CD14-positive monocyte (primary cell): ENCODE measurements around the gene COL9A2. TPM values are rescaled to one million over a fixed set of nuclear protein-coding genes. Genes with fewer than 3 reads are reported as not detected.

Experiments
- DNase-seq, 3 donors: peaks; one replicate each; pipeline ENCODE4 v3.0.0-alpha.2; 2011 to 2022
- H2AFZ ChIP-seq: 2 replicates; pipeline ENCODE4 v1.6.0; 2012; ENCODE audit warnings: mild to moderate bottlenecking, low read depth, low read length, inconsistent platforms; ENCODE audit not compliant: insufficient read depth, poor library complexity, severe bottlenecking
- H3K27ac ChIP-seq, 2 donors: 1 replicate in 1 of 2; 2 replicates in 1 of 2; pipeline ENCODE4 v1.5.1; 2012 to 2013; ENCODE audit warnings: low read length in 2 of 2, control low read depth in 1 of 2, inconsistent platforms in 1 of 2, low read depth in 1 of 2, mild to moderate bottlenecking in 1 of 2
- H3K27me3 ChIP-seq, 2 donors: one replicate each; pipeline versions ENCODE4 v1.6.0 to v1.6.1; 2011 to 2013; ENCODE audit warnings: low read length in 2 of 2; ENCODE audit not compliant: control insufficient read depth in 2 of 2, insufficient read depth in 2 of 2
- H3K36me3 ChIP-seq, 2 donors: replicated peaks in 1 of 2; 1 replicate in 1 of 2; 2 replicates in 1 of 2; pipeline versions ENCODE4 v1.5.1 to v1.6.1; 2012 to 2013; ENCODE audit warnings: low read length in 2 of 2, control low read depth in 1 of 2, inconsistent platforms in 1 of 2, mild to moderate bottlenecking in 1 of 2; ENCODE audit not compliant: insufficient read depth in 2 of 2, control insufficient read depth in 1 of 2
- H3K4me1 ChIP-seq, 2 donors: 1 replicate in 1 of 2; 2 replicates in 1 of 2; pipeline versions ENCODE4 v1.5.1 to v1.6.1; 2012 to 2013; ENCODE audit warnings: low read length in 2 of 2, control low read depth in 1 of 2, inconsistent platforms in 1 of 2, mild to moderate bottlenecking in 1 of 2, moderate library complexity in 1 of 2; ENCODE audit not compliant: insufficient read depth in 2 of 2, control insufficient read depth in 1 of 2
- H3K4me2 ChIP-seq: replicated peaks from 2 replicates; pipeline ENCODE3; 2012; ENCODE audit warnings: low read length, moderate library complexity, mild to moderate bottlenecking; ENCODE audit not compliant: poor library complexity, severe bottlenecking; ENCODE audit errors: extremely low read depth
- H3K4me3 ChIP-seq, 3 experiments: fragments of 200-600 bp in 1 of 3; sonication (generic) in 1 of 3; replicated peaks in 1 of 3; 1 replicate in 2 of 3; 2 replicates in 1 of 3; pipeline ENCODE4 v1.5.1; 2011 to 2013; ENCODE audit warnings: low read length in 3 of 3, mild to moderate bottlenecking in 3 of 3, control low read depth in 2 of 3, low read depth in 2 of 3, inconsistent platforms in 1 of 3, moderate library complexity in 1 of 3
- H3K79me2 ChIP-seq: 2 replicates; pipeline ENCODE4 v1.6.0; 2012; ENCODE audit warnings: mild to moderate bottlenecking, control low read depth, inconsistent platforms, low read length, moderate library complexity; ENCODE audit not compliant: insufficient read depth
- H3K9ac ChIP-seq: 2 replicates; pipeline ENCODE4 v1.6.0; 2017; ENCODE audit warnings: low read length, mild to moderate bottlenecking; ENCODE audit not compliant: insufficient read depth, poor library complexity, severe bottlenecking
- H3K9me3 ChIP-seq, 2 donors: replicated peaks in 1 of 2; 1 replicate in 1 of 2; 2 replicates in 1 of 2; pipeline versions ENCODE4 v1.5.1 to v1.6.1; 2012 to 2013; ENCODE audit warnings: low read length in 2 of 2, control low read depth in 1 of 2; ENCODE audit not compliant: control insufficient read depth in 1 of 2, insufficient read depth in 1 of 2
- H4K20me1 ChIP-seq: 2 replicates; pipeline ENCODE4 v1.6.0; 2012; ENCODE audit warnings: mild to moderate bottlenecking, low read length, control low read depth, moderate library complexity; ENCODE audit not compliant: insufficient read depth
- H3K27ac Mint-ChIP-seq, 7 donors: one replicate each; pipeline ENCODE4 v1.8.0; 2020; ENCODE audit warnings: mild to moderate bottlenecking in 7 of 7, mixed read lengths in 7 of 7, moderate library complexity in 6 of 7, inconsistent platforms in 2 of 7
- H3K27me3 Mint-ChIP-seq, 3 donors: one replicate each; pipeline ENCODE4 v1.8.0; 2021 to 2022; ENCODE audit warnings: low read depth in 3 of 3, mild to moderate bottlenecking in 3 of 3, mixed read lengths in 3 of 3, moderate library complexity in 3 of 3, inconsistent platforms in 1 of 3
- H3K36me3 Mint-ChIP-seq, 2 donors: one replicate each; pipeline ENCODE4 v1.8.0; 2020; ENCODE audit warnings: mixed read lengths in 2 of 2, inconsistent platforms in 1 of 2, mild to moderate bottlenecking in 1 of 2
- H3K4me1 Mint-ChIP-seq: one replicate; pipeline ENCODE4 v1.8.0; 2020; ENCODE audit warnings: mild to moderate bottlenecking, mixed read lengths
- H3K4me3 Mint-ChIP-seq, 2 donors: one replicate each; pipeline ENCODE4 v1.8.0; 2020; ENCODE audit warnings: mild to moderate bottlenecking in 2 of 2, mixed read lengths in 2 of 2, moderate library complexity in 1 of 2
- H3K9me3 Mint-ChIP-seq, 7 donors: one replicate each; pipeline ENCODE4 v1.8.0; 2020 to 2022; ENCODE audit warnings: mixed read lengths in 7 of 7, mild to moderate bottlenecking in 6 of 7, moderate library complexity in 6 of 7, inconsistent platforms in 2 of 7
- CTCF ChIP-seq: fragments of 200-600 bp; IDR thresholded peaks from one replicate; pipeline ENCODE4 v1.8.0; 2022; ENCODE audit warnings: antibody characterized with exemption, mild to moderate bottlenecking
- WGBS: methylation state at CpG from one replicate; pipeline ENCODE4 v1.1.5; 2013; ENCODE audit warnings: missing lambda C conversion rate; ENCODE audit not compliant: insufficient coverage; 5-methylcytosine and 5-hydroxymethylcytosine counted together
- intact Hi-C, 2 donors: fragments of 100-400 bp; cut with micrococcal nuclease; formaldehyde crosslinking; loops; one replicate each; pipeline versions ENCODE4 v1.15.0 to v1.15.1; 2023
- polyA plus RNA-seq, 3 donors: library from polyadenylated mRNA; depleted of rRNA in 1 of 3; unstranded in 2 of 3; stranded (reverse) in 1 of 3; fragments of 300-500 nt in 2 of 3; fragments of >200 nt in 1 of 3; fragmentation: Illumina TruSeq in 2 of 3; gene quantifications; 1 replicate in 2 of 3; 2 replicates in 1 of 3; pipeline ENCODE4 v1.2.3, GENCODE V29; 2012 to 2021

The COL9A2 gene
- polyA plus RNA-seq, 3 donors: 2.0 to 24.3 (median 2.6) TPM

DNA sequence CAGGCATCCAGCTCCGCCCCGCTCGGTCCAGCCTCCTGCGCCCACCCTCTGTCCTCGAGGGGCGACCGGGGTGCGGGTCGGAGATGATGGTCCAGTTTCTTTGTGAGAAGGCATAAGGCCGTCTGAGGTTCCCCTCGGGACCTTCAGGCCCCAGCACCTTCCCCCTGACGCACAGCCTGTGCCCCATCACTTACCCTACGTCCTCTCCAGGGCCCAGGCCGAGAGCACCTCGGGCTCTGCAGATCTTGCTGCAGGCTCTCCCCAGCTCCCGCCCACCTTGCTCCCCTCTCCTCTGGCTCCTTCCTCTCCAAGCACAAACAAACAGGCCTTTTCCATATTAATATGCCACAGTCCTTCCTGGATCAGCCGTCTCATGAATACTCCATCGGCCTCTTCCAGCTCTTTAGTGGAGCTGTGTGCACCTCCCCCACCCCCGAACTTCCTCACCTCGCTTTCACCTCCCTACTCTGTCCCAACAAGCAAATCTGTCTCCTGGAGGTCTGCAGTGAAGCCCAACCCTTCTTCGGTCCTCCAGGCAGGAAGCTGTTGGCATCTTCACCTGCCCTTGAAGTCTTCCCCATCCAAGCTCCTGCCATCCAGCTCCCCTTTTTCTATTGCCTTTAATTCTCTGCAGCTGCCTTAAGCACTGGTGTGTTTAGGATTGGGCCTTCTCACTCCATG is 448 bp upstream of the COL9A2 start:
- Histone ChIP-seq H4K20me1 (no peaks in the 10 kb centered on the region), H3K9me3 (peaks cover 0 to 3% of the 10 kb centered on the region in 2 donors), H3K27me3 (peaks cover 21 to 34% of the 10 kb centered on the region in 2 donors), H3K4me2 (peak overlapping the region; percentile 85), H3K4me1 (peaks cover 42 to 51% of the 10 kb centered on the region in 2 donors), H3K79me2 (no peaks in the 10 kb centered on the region), H3K27ac (no peak overlapping the region), H3K4me3 (peak overlapping the region in 1 of 3 experiments; percentile 76), H2AFZ (peak overlapping the region; percentile 97), H3K9ac (no peak overlapping the region), H3K36me3 (no peaks in the 10 kb centered on the region)
- Mint-ChIP-seq H3K27ac (no peak overlapping the region), H3K36me3 (peaks cover 7 to 12% of the 10 kb centered on the region in 2 donors), H3K27me3 (peaks cover 34 to 56% (median 48%) of the 10 kb centered on the region in 3 donors), H3K4me3 (peak overlapping the region; percentile 62 to 86), H3K9me3 (peaks cover 0 to 12% (median 6%) of the 10 kb centered on the region in 7 donors), H3K4me1 (peaks cover 39% of the 10 kb centered on the region)
- TF ChIP-seq CTCF: no peak
- WGBS: 57% methylated on average over 17 of the region's 21 CpGs
- DNase-seq: no peak
- intact Hi-C loops: loop anchor here (5.0 to 10.0 kb wide), 3 partner anchors 63 to 170 kb away; partner anchors contain the start of gene ZMPSTE24 (in 1 of the 2)

DNA sequence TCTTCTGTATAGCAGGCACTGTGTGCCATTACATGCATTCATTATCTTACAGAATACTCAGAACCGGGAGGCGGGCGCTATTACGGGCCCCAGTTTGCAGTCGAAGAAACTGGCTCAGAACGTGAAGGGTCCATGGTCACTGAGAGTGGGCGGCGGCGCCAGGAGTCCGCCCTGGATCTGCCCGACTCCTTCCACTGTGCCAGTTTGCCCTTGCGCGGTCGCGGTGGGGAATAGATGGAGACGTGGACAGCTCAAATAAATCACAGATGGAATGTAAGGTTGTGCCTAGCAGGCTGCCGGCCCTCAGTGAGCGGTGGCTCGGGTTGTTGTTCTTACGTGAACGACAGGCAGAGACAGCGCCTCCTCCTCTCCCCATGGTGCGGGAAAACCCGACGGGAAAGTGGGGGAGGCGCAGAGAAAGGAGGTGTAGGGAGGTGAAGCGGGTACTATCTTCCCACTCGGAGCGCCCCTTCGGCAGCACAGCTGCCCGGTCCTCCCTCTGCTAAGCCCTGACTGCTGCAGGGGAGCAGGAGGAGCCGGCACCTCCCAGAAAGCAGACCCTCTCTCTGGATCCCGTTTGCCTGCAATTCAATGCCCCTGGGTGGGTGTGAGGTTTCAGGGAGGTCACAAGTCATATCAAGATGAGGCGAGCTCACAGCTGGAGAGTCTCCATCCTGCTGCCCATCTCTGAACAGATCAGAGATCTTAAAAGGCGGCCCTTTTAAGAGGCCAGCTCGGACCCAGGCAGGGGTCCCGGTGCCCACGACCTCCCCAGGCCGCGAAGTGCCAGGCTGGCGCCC is 1.1 kb downstream of the COL9A2 start:
- H3K36me3 Mint-ChIP-seq: peaks cover 7 to 12% of the 10 kb centered on the region in 2 donors
- DNase-seq: no peak
- peaks cover 34 to 56% (median 51%) of the 10 kb centered on the region in 3 donors for H3K27me3 Mint-ChIP-seq
- H3K9me3 Mint-ChIP-seq: peaks cover 0 to 12% (median 6%) of the 10 kb centered on the region in 7 donors
- 5% methylated on average over 17 of the region's 41 CpGs for WGBS
- no peaks in the 10 kb centered on the region for H4K20me1 ChIP-seq
- H3K4me1 Mint-ChIP-seq: peaks cover 50% of the 10 kb centered on the region
- peak overlapping the region in 1 of 7 donors; percentile 15 for H3K27ac Mint-ChIP-seq
- no peaks in the 10 kb centered on the region for H3K36me3 ChIP-seq
- peak overlapping the region; percentile 83 to 94 for H3K4me3 Mint-ChIP-seq
- no peak for TF ChIP-seq CTCF
- intact Hi-C loops: loop anchor here (5.0 to 10.0 kb wide), 3 partner anchors 61 to 169 kb away; partner anchors contain the start of gene ZMPSTE24 (in 1 of the 2)
- H3K27me3 ChIP-seq: peaks cover 21 to 34% of the 10 kb centered on the region in 2 donors
- peaks cover 53 to 63% of the 10 kb centered on the region in 2 donors for H3K4me1 ChIP-seq
- peak overlapping the region; percentile 34 to 76 (median 53) for H3K4me3 ChIP-seq
- peak overlapping the region; percentile 85 for H3K4me2 ChIP-seq
- peak overlapping the region; percentile 97 for H2AFZ ChIP-seq
- H3K9ac ChIP-seq: peak overlapping the region; percentile 49
- no peak overlapping the region for H3K27ac ChIP-seq
- peaks cover 8% of the 10 kb centered on the region for H3K79me2 ChIP-seq
- H3K9me3 ChIP-seq: peaks cover 0 to 3% of the 10 kb centered on the region in 2 donors
